Calu3 (cell line): Measurements from ENCODE around the gene RETREG1. TPM values are rescaled to one million over a fixed set of nuclear protein-coding genes. Genes with fewer than 3 reads are reported as not detected.
"Not testable (repeated sequence)": the region's sequence is repeated elsewhere in the genome, so short reads cannot be mapped to it uniquely, and the experiment has no call there.

Source experiments
- BruUV-seq: library from RNA; stranded (reverse); fragments of 400-500 nt; replicated peaks from 2 replicates; lab custom pipeline; 2021; lab: Mats Ljungman, UMichigan
- CTCF ChIA-PET: fragments of 300-600 bp; sonication (Branson Sonifier 250); formaldehyde crosslinking; loops from one replicate; lab custom pipeline; 2022; ENCODE audit warnings: antibody characterized with exemption; lab: Charles Lee
- DNase-seq: peaks from one replicate; pipeline ENCODE4 v3.0.0; 2022
- H3K27ac Mint-ChIP-seq: one replicate; pipeline ENCODE4 v1.8.0; 2022; ENCODE audit warnings: mixed read lengths; ENCODE audit not compliant: unreplicated experiment
- H3K27me3 Mint-ChIP-seq: one replicate; pipeline ENCODE4 v1.8.0; 2022; ENCODE audit warnings: mixed read lengths; ENCODE audit not compliant: unreplicated experiment
- H3K36me3 Mint-ChIP-seq: one replicate; pipeline ENCODE4 v1.8.0; 2022; ENCODE audit warnings: mild to moderate bottlenecking, moderate library complexity, mixed read lengths; ENCODE audit not compliant: insufficient read depth, unreplicated experiment
- H3K4me1 Mint-ChIP-seq: one replicate; pipeline ENCODE4 v1.8.0; 2022; ENCODE audit warnings: mild to moderate bottlenecking, low read depth, mixed read lengths; ENCODE audit not compliant: unreplicated experiment
- H3K4me3 Mint-ChIP-seq: one replicate; pipeline ENCODE4 v1.8.0; 2022; ENCODE audit warnings: mild to moderate bottlenecking, low read depth, moderate library complexity, mixed read lengths; ENCODE audit not compliant: unreplicated experiment
- H3K9me3 Mint-ChIP-seq: one replicate; pipeline ENCODE4 v1.8.0; 2022; ENCODE audit warnings: low read depth, mixed read lengths; ENCODE audit not compliant: unreplicated experiment
- CTCF ChIP-seq: fragments of 200-600 bp; IDR thresholded peaks from one replicate; pipeline ENCODE4 v1.8.0; 2022; ENCODE audit warnings: antibody characterized with exemption; ENCODE audit not compliant: unreplicated experiment
- intact Hi-C: fragments of 100-400 bp; cut with micrococcal nuclease; formaldehyde crosslinking; loops from one replicate; pipeline ENCODE4 v1.10.0; 2022; ENCODE audit not compliant: unreplicated experiment
- total RNA-seq: library from RNA; stranded (reverse); gene quantifications from 2 replicates; pipeline ENCODE4 v1.2.3, GENCODE V29; 2022

Gene RETREG1
- total RNA-seq, 1 experiment from 2014 or later, result 12.0 TPM

- DNase-seq, result no peak
- H3K27me3 Mint-ChIP-seq, result no peaks in the 10 kb centered on the region
- no peak overlapping the region for H3K27ac Mint-ChIP-seq
- no peaks in the 10 kb centered on the region for H3K9me3 Mint-ChIP-seq
- TF ChIP-seq CTCF, result no peak
- no TSS peak for BruUV-seq
- CTCF ChIA-PET, result interaction anchor here (0.7 to 1.0 kb wide), 2 partner anchors 25 to 45 kb away, joined by 3 to 4 read pairs; no protein-coding TSS in a partner anchor
- intact Hi-C loops, result no loop called here
- peaks cover 34% of the 10 kb centered on the region for H3K4me1 Mint-ChIP-seq
- peaks cover 4% of the 10 kb centered on the region for H3K36me3 Mint-ChIP-seq
- no peak overlapping the region for H3K4me3 Mint-ChIP-seq
Measured at GRCh38 chr5:16546732-16547131, 70.1 kb downstream of the RETREG1 start.

GRCh38 chr5:16544607-16545374, 72.0 kb downstream of the RETREG1 start:
- TF ChIP-seq CTCF, result no peak
- H3K27me3 Mint-ChIP-seq, result no peaks in the 10 kb centered on the region
- intact Hi-C loops, result no loop called here
- no peak overlapping the region for H3K27ac Mint-ChIP-seq
- CTCF ChIA-PET, result interaction anchor here (0.8 to 1.5 kb wide), 4 partner anchors 10 to 77 kb away, joined by 3 to 4 read pairs (median 3); no protein-coding TSS in a partner anchor
- no peaks in the 10 kb centered on the region for H3K9me3 Mint-ChIP-seq
- no peak overlapping the region for H3K4me3 Mint-ChIP-seq
- no peak for DNase-seq
- BruUV-seq, result no TSS peak
- peaks cover 37% of the 10 kb centered on the region for H3K4me1 Mint-ChIP-seq
- H3K36me3 Mint-ChIP-seq, result peaks cover 4% of the 10 kb centered on the region

- intact Hi-C loops, H3K27ac Mint-ChIP-seq, H3K4me3 Mint-ChIP-seq, DNase-seq, H3K9me3 Mint-ChIP-seq, CTCF ChIA-PET, BruUV-seq, H3K27me3 Mint-ChIP-seq, H3K36me3 Mint-ChIP-seq: not testable (repeated sequence)
- H3K4me1 Mint-ChIP-seq, result peaks cover 49% of the 10 kb centered on the region
Measured at GRCh38 chr5:16543206-16543605, 73.6 kb downstream of the RETREG1 start.

- intact Hi-C loops, result no loop called here
- H3K4me1 Mint-ChIP-seq, result peaks cover 49% of the 10 kb centered on the region
- no peaks in the 10 kb centered on the region for H3K27me3 Mint-ChIP-seq
- no peaks in the 10 kb centered on the region for H3K9me3 Mint-ChIP-seq
- no peak overlapping the region for H3K27ac Mint-ChIP-seq
- H3K36me3 Mint-ChIP-seq, result peaks cover 4% of the 10 kb centered on the region
- no peak overlapping the region for H3K4me3 Mint-ChIP-seq
- no TSS peak for BruUV-seq
- DNase-seq, result no peak
- TF ChIP-seq CTCF, result no peak
- CTCF ChIA-PET, result no interaction called here
Measured at GRCh38 chr5:16542236-16542635, 74.6 kb downstream of the RETREG1 start.

GRCh38 chr5:16541592-16541991, 75.2 kb downstream of the RETREG1 start:
- H3K4me1 Mint-ChIP-seq, result peaks cover 45% of the 10 kb centered on the region
- H3K36me3 Mint-ChIP-seq, BruUV-seq, H3K27me3 Mint-ChIP-seq, H3K9me3 Mint-ChIP-seq, H3K27ac Mint-ChIP-seq, H3K4me3 Mint-ChIP-seq, CTCF ChIA-PET, intact Hi-C loops, DNase-seq: not testable (repeated sequence)
